HG02759 (cell line): Measurements from ENCODE around the gene THOC2.
"Not testable (repeated sequence)": the region's sequence is repeated elsewhere in the genome, so short reads cannot be mapped to it uniquely, and the experiment has no call there.

Experiments used
- ATAC-seq: cut with Tn5 transposase; IDR thresholded peaks from one replicate; pipeline ENCODE4 v1.9.1; 2021; ENCODE audit warnings: mild to moderate bottlenecking, moderate library complexity; ENCODE audit not compliant: unreplicated experiment

Gene THOC2

DNA sequence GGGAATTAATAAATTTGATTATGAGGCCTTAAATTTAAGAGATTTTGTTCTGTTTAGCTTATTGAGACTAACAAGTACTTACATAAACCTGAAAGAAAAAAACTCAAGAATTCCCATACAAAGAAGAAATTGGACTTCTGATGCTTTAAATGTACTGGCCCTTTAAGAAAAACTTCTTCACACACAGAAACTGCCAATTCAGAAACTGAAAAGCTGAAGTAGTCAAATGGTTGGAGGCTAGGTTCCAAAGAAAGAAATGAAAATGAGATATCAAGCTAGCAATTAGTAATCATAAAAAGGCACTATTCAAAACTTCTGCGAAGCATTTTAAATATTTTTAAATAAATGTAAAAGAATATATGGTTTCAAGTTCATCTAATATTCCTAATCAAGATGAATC, 151.3 kb downstream of the THOC2 start:
- no peak for ATAC-seq

DNA sequence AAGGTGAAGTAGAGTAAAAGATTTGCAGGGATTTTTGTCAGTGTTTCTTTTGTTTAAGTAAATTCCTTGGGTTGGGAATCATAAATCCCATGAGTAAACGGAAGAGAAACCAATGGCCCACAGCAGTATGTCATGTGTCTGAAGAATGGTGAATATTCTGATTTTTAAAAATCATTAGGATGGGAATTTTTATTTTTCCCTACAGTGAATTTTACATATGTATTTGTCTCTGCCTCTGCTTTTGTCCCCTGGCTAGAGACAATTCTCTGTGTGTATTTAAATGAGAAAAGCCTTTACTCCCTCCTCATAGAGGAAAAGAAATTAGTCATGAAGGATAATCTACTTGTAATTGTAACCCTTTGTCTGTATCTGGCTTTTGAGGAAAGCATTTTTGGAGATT, 152.1 kb downstream of the THOC2 start:
- no peak for ATAC-seq

DNA sequence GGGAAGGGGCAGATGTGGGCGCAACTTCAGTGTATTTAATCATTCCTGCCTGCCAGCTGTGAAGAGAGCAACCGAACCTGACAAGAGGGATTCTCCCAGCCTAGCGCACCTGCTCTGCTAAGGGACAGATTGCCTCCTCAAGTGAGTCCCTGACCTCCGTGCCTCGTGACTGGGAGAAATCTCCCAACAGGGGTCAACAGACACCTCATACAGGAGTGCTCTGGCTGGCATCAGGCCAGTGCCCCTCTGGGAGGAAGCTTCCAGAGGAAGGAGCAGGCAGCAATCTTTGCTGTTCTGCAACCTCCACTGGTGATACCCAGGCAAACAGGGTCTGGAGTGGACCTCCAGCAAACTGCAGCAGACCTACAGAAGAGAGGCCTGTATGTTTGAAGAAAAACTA, 158.8 kb downstream of the THOC2 start:
- not testable (repeated sequence) for ATAC-seq

DNA sequence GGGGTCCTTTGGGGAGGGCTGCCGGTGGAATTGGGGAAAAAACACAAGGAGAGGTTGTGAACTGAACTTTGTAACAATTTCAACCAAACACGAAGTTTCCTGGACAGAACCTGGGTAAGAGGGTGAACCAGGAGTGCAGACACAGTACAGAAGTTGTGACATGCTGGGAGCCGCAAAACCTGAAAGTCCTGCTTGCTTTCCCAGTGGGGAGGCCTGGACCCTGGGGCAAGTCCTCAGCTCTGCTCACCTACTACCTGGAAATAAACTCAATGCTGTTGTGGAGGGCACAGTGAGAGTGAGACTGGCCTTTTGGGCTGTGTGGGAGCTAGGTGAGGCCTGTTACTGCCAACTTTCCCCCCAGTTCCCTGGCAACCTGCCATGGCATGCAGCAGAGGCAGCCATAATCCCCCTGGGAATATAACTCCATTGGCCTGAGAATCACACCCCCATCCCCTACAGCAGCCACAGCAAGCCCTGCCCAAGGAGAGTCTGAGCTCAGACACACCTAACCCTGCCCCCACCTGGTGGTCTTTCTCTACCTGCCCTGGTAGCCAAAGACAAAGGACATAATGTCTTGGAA, 162.8 kb downstream of the THOC2 start:
- no peak for ATAC-seq

DNA sequence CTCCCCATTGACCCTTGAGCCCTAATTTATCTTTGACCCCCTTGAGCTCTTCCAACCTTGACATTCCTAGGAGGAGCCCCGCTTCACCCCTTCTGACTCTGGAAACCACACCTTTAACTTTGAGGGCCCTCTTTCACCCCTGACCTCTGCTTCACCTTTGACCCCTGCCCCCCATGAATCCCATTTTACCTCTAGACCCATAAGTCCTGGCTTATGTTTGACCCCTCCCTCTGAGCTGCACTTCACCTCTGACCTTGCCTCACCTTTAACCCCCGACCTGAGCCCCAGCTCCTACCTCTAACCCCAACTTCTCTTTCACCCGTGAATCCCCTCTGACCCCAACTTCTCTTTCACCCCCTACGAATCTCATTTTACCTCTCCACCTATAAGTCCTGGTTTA, 169.7 kb downstream of the THOC2 start:
- no peak for ATAC-seq

DNA sequence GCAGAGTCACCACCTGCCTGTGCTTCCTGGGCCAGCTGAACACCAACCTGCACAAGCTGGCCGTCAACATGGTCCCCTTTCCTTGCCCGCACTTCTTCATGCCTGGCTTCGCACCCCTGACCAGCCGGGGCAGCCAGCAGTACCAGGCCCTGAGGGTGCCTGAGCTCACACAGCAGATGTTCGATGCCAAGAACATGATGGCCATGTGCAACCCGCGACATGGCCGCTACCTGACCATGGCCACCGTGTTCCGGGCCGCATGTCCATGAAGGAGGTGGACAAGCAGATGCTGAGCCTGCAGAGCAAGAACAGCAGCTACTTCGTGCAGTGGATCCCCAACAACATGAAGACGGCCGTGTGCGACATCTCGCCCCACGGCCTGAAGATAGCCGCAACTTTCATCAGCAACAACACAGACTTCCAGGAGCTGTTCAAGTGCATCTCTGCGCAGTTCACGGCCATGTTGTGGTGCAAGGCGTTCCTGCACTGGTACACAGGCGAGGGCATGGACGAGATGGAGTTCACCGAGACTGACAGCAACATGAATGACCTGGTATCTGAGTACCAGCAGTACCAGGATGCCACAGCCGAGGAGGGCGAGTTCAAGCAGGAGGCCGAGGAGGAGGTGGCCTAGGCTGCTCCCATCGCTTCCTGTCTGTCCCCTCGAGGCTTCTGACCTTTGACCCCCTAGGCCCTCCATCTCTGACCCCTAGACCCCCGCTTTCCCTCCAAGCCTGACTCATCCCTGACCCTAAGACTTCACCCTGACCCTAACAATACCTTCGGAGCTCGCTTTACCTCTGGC, 170.3 kb downstream of the THOC2 start:
- no peak for ATAC-seq

DNA sequence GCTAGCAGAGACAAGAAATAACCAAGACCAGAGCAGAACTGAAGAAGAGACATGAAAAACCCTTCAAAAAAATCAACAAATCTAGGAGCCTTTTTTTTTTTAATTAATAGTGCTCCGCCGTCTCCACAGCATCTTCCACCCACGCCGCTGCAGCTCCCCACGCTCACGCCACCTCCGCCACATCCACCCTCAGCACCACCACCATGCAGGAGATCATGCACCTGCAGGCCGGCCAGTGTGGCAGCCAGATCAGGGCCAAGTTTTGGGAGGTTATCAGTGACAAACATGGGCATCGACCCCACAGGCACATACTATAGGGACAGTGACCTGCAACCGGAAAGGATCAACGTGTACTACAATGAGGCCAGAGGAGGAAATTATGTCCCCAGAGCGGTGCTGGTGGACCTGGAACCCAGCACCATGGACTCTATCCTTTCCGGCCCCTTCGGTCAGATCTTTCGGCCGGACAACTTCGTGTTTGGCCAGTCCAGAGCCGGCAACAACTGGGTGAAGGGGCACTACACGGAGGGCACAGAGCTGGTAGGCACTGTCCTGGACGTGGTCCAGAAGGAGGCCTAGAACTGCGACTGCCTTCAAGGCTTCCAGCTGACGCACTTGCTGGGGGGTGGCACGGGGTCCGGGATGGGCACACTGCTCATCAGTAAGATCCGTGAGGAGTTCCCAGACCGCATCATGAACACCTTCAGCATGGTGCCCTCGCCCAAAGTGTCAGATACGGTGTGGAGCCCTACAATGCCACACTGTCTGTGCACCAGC, 171.2 kb downstream of the THOC2 start:
- ATAC-seq = no peak

DNA sequence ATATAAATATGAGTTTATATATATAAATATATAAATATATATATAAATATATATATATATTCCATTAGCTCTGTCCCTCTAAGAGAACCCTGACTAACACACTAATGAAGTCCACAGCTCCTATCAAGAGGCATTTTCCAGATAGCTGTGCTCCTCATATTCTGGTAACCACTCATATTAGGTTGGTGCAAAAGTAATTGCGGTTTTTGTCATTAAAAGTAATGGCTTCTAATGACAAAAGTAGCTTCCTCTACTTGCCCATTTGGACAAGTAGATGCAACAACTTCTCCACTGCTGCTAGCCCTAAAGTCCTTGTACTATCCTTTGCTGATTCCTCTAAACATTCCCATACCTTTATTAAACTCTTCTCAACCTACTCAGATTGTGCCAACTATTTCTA, 182.0 kb downstream of the THOC2 start:
- ATAC-seq = no peak
